ENCODE data around the gene EPN2.

The EPN2 gene

DNA sequence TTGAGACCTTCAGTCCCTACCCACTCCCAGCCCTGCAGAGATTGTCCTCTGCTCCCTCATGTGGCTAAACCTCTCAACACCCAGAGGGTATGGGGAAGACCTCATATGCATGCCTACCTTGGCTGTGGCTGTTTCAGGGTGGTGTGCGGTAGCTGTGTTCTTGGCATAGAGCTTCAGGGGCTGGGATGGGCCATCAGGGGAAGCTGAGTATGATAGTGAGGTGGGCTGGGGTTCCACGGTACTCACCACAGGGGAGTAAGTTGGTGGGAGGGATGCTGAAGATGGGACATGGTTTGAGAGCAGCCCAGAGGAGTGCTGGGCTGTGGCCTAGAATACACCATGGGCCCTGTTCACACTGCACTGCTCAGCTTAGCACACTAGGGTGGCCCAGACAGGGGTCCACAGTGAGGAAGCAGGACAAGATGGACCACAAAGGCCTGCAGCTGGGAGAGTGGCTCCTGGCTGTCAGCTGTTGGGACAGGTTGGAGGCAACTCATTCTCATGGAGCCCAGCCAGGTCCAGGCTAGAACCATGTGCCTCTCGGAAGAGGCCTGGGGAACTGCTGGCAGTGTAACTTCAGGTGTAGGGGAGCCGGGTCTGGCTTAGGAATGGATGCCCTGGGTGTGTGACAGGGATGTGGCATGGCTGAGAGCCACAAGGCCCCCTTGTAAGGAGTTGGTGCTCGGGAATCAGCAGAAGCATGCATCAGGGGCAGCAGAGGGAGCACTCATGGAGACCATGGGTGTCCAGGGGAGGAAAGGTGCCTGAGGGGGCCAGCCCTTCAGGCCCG is 146.7 kb downstream of the EPN2 start:
- DNase-seq: no peak

DNA sequence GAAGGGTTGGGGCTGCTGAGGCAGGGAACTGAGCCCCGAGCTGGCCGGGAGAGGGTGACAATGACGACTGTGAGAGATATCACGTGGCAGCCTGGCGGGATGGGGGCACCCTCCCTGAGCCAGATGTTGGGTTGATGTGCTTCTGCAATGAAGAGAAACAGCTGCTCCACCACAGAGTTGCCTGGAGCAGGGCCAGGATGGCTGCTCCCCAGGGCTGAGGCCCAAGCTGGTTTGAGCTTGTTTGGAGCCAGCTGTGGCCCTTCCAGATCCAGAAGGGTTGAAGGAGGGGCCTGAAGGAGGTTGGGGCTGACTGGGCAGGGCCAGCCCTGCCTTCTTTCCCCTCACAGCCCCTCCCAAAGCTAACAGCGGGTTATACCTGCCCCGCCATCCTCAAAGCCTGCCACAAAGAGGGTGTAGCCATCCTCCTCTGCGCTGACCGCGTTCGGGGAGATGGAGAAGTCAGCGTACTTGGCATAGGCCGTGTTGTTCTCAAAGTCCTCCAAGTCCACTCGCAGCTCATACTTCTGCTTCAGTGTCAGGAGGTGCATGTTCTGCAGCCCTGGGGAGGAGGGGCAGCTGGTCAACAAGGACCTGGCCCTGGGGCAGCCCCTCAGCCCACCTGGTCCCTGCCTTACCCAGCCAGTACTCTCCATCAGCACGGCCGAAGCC is 147.7 kb downstream of the EPN2 start:
- DNase-seq: peak; percentile 76 to 90

DNA sequence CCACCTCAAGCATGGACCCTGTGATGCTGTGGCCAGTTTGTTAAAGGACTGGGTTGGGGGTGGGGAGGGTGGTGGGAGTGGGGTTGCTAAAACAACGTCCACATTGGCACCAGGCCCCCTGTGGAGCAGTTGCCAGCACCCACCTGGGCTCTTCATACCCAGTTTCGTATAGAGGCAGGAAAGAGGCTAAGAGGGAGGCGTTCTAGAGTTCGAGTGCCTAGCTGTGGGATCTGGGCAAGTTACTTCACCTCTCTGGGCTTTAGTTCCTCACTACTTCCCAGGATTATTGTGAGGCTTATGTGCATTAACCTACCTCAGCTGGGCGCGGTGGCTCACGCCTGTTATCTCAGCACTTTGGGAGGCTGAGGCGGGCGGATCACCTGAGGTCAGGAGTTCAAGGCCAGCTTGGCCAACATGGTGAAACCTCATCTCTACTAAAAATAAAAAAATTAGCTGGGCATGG is 148.4 kb downstream of the EPN2 start:
- DNase-seq: no peak
